H1 (cell line): Measurements from ENCODE around the gene AHRR. TPM values are rescaled to one million over a fixed set of nuclear protein-coding genes. Genes with fewer than 3 reads are reported as not detected.

Source experiments
- CTCF ChIA-PET: fragments of 300-600 bp; sonication (Branson Sonifier 250); formaldehyde crosslinking; loops from one replicate; lab custom pipeline; 2021; ENCODE audit not compliant: partially characterized antibody; lab: Charles Lee
- POLR2A ChIA-PET: fragments of 300-600 bp; sonication (Branson Sonifier 250); formaldehyde crosslinking; loops from one replicate; lab custom pipeline; 2021; ENCODE audit warnings: inconsistent platforms; ENCODE audit not compliant: partially characterized antibody; lab: Charles Lee
- DNase-seq, 2 experiments: peaks; one replicate each; pipeline versions ENCODE4 v3.0.0 to v3.0.0-alpha.2; 2010 to 2022; ENCODE audit warnings: low spot score in 2 of 2, low read depth in 1 of 2, mixed read lengths in 1 of 2
- FAIRE-seq: peaks from 2 replicates; lab custom pipeline; 2011; peaks lifted over from hg19 to GRCh38; lab: Jason Lieb, UNC
- H2AFZ ChIP-seq: 2 replicates; pipeline ENCODE4 v1.8.1; 2012; ENCODE audit warnings: low read length, inconsistent platforms
- H2AK5ac ChIP-seq: 2 replicates; pipeline ENCODE4 v1.6.1; 2013; ENCODE audit warnings: low read depth, low read length
- H2BK120ac ChIP-seq: replicated peaks from 2 replicates; pipeline ENCODE3; 2013; ENCODE audit warnings: low read depth, low read length, inconsistent platforms
- H2BK12ac ChIP-seq: 2 replicates; pipeline ENCODE4 v1.6.1; 2013; ENCODE audit warnings: low read depth, low read length
- H2BK15ac ChIP-seq: 2 replicates; pipeline ENCODE4 v1.6.1; 2013; ENCODE audit warnings: low read length
- H2BK20ac ChIP-seq: 2 replicates; pipeline ENCODE4 v1.6.1; 2013; ENCODE audit warnings: low read length
- H2BK5ac ChIP-seq: 2 replicates; pipeline ENCODE4 v1.6.1; 2013; ENCODE audit warnings: low read depth, low read length
- H3K14ac ChIP-seq: 2 replicates; pipeline ENCODE4 v1.6.1; 2013; ENCODE audit warnings: inconsistent platforms; ENCODE audit not compliant: insufficient read length
- H3K18ac ChIP-seq: 2 replicates; pipeline ENCODE4 v1.6.1; 2013; ENCODE audit warnings: low read length; ENCODE audit errors: extremely low read depth
- H3K23ac ChIP-seq: 2 replicates; pipeline ENCODE4 v1.6.1; 2013; ENCODE audit warnings: inconsistent platforms; ENCODE audit not compliant: insufficient read length
- H3K23me2 ChIP-seq: 2 replicates; pipeline ENCODE4 v1.6.1; 2013; ENCODE audit warnings: low read depth, low read length
- H3K27ac ChIP-seq: 2 replicates; pipeline ENCODE4 v1.6.1; 2011; ENCODE audit warnings: low read depth, low read length, inconsistent platforms
- H3K27me3 ChIP-seq, 4 experiments: replicated peaks in 1 of 4; 1 replicate in 1 of 4; 2 replicates in 3 of 4; pipeline versions ENCODE4 v1.6.1 to v1.8.1; 2011 to 2013; ENCODE audit warnings: low read length in 3 of 4, mild to moderate bottlenecking in 3 of 4, inconsistent platforms in 2 of 4, mixed read lengths in 2 of 4, moderate library complexity in 1 of 4; ENCODE audit not compliant: control insufficient read depth in 3 of 4, insufficient read depth in 3 of 4; ENCODE audit errors: extremely low read depth in 1 of 4
- H3K36me3 ChIP-seq, 4 experiments: 2 replicates each; pipeline versions ENCODE4 v1.6.1 to v1.8.1; 2011 to 2013; ENCODE audit warnings: mild to moderate bottlenecking in 4 of 4, low read length in 3 of 4, moderate library complexity in 2 of 4, control low read depth in 1 of 4, inconsistent platforms in 1 of 4; ENCODE audit not compliant: insufficient read depth in 4 of 4, control insufficient read depth in 2 of 4
- H3K4ac ChIP-seq: replicated peaks from 2 replicates; pipeline ENCODE3; 2013; ENCODE audit warnings: low read length, low read depth, mixed read lengths, inconsistent platforms; ENCODE audit not compliant: insufficient read length
- H3K4me1 ChIP-seq, 4 experiments: replicated peaks in 1 of 4; 1 replicate in 1 of 4; 2 replicates in 3 of 4; pipeline versions ENCODE4 v1.6.1 to v1.8.1; 2011 to 2013; ENCODE audit warnings: low read length in 3 of 4, inconsistent platforms in 2 of 4, mixed read lengths in 1 of 4; ENCODE audit not compliant: insufficient read depth in 4 of 4, control insufficient read depth in 3 of 4
- H3K4me2 ChIP-seq, 2 experiments: 2 replicates each; pipeline versions ENCODE4 v1.6.1 to v1.8.1; 2011 to 2013; ENCODE audit warnings: low read depth in 2 of 2, low read length in 2 of 2, control low read depth in 1 of 2, inconsistent platforms in 1 of 2, mild to moderate bottlenecking in 1 of 2; ENCODE audit not compliant: insufficient read depth in 1 of 2
- H3K4me3 ChIP-seq, 4 experiments: fragments of 200-600, 300-600 bp in 1 of 4; sonication (generic), shearing (Covaris generic), sonication (Bioruptor Twin) in 1 of 4; 2 replicates each; pipeline versions ENCODE4 v1.5.1 to v1.8.1; 2011 to 2016; ENCODE audit warnings: low read length in 4 of 4, low read depth in 3 of 4, control low read depth in 2 of 4, inconsistent platforms in 2 of 4, mild to moderate bottlenecking in 2 of 4, mixed read lengths in 1 of 4, moderate library complexity in 1 of 4; ENCODE audit not compliant: insufficient read depth in 2 of 4; ENCODE audit errors: extremely low read depth in 1 of 4
- H3K56ac ChIP-seq: replicated peaks from 2 replicates; pipeline ENCODE3; 2013; ENCODE audit warnings: low read depth, mild to moderate bottlenecking, mixed read lengths, low read length, inconsistent platforms; ENCODE audit not compliant: insufficient read length
- H3K79me1 ChIP-seq: 2 replicates; pipeline ENCODE4 v1.6.1; 2013; ENCODE audit warnings: low read depth, low read length, control low read depth
- H3K79me2 ChIP-seq, 2 experiments: 2 replicates each; pipeline versions ENCODE4 v1.6.1 to v1.8.1; 2012 to 2013; ENCODE audit warnings: low read length in 2 of 2, mild to moderate bottlenecking in 2 of 2, inconsistent platforms in 1 of 2; ENCODE audit not compliant: insufficient read depth in 2 of 2, control insufficient read depth in 1 of 2
- H3K9ac ChIP-seq, 4 experiments: replicated peaks in 1 of 4; 1 replicate in 1 of 4; 2 replicates in 3 of 4; pipeline versions ENCODE4 v1.6.1 to v1.8.1; 2011 to 2013; ENCODE audit warnings: low read depth in 3 of 4, low read length in 3 of 4, control low read depth in 2 of 4, mild to moderate bottlenecking in 2 of 4, moderate library complexity in 2 of 4, inconsistent platforms in 1 of 4; ENCODE audit errors: extremely low read depth in 1 of 4
- H3K9me3 ChIP-seq, 2 experiments: 2 replicates each; pipeline versions ENCODE4 v1.6.1 to v1.8.1; 2012 to 2013; ENCODE audit warnings: mild to moderate bottlenecking in 2 of 2, moderate library complexity in 2 of 2, control low read depth in 1 of 2, inconsistent platforms in 1 of 2, low read depth in 1 of 2, low read length in 1 of 2, mixed read lengths in 1 of 2; ENCODE audit not compliant: insufficient read depth in 2 of 2
- H4K20me1 ChIP-seq, 2 experiments: replicated peaks in 1 of 2; 2 replicates each; pipeline versions ENCODE3 to v1.8.1; 2011 to 2013; ENCODE audit warnings: inconsistent platforms in 2 of 2, low read length in 2 of 2, mild to moderate bottlenecking in 1 of 2; ENCODE audit not compliant: insufficient read depth in 2 of 2, control insufficient read depth in 1 of 2
- H4K5ac ChIP-seq: 2 replicates; pipeline ENCODE4 v1.6.1; 2013; ENCODE audit warnings: low read length, low read depth, mixed read lengths, inconsistent platforms; ENCODE audit not compliant: insufficient read length
- H4K8ac ChIP-seq: 2 replicates; pipeline ENCODE4 v1.8.0; 2013; ENCODE audit warnings: mild to moderate bottlenecking, moderate library complexity, low read length, inconsistent platforms; ENCODE audit not compliant: insufficient read depth; ENCODE audit errors: extremely low read depth
- H4K91ac ChIP-seq: replicated peaks from 2 replicates; pipeline ENCODE3; 2013; ENCODE audit warnings: low read length, mixed read lengths, inconsistent platforms; ENCODE audit not compliant: insufficient read length
- JUN ChIP-seq: IDR thresholded peaks from 2 replicates; pipeline ENCODE4 v1.6.1; 2011; ENCODE audit warnings: low read depth, mild to moderate bottlenecking, improper control_type of control experiment, low read length
- SP2 ChIP-seq: IDR thresholded peaks from 2 replicates; pipeline ENCODE4 v1.6.1; 2012; ENCODE audit warnings: mild to moderate bottlenecking, low read length, inconsistent platforms
- SRF ChIP-seq: IDR thresholded peaks from 2 replicates; pipeline ENCODE4 v1.6.1; 2011; ENCODE audit warnings: mild to moderate bottlenecking, low read depth, low read length, moderate library complexity
- YY1 ChIP-seq: IDR thresholded peaks from 2 replicates; pipeline ENCODE4 v1.6.1; 2011; ENCODE audit warnings: low read depth, mild to moderate bottlenecking, low read length
- WGBS, 2 experiments: shearing (Covaris generic) in 1 of 2; methylation state at CpG; one replicate each; pipeline versions ENCODE4 v1.1.6 to v1.1.7; 2013 to 2015; ENCODE audit warnings: low lambda C conversion rate in 2 of 2, mixed read lengths in 2 of 2, inconsistent platforms in 1 of 2, low coverage in 1 of 2, missing lambda C conversion rate in 1 of 2; ENCODE audit not compliant: insufficient replicate concordance in 2 of 2, insufficient coverage in 1 of 2, insufficient read length in 1 of 2; ENCODE audit errors: extremely low coverage in 1 of 2, missing lambda C conversion rate in 1 of 2; 5-methylcytosine and 5-hydroxymethylcytosine counted together
- polyA plus RNA-seq, 7 experiments: library from polyadenylated mRNA; depleted of rRNA in 3 of 7; stranded (reverse) in 5 of 7; unstranded in 2 of 7; fragments of >200 nt in 5 of 7; fragments of 200-250 nt in 2 of 7; gene quantifications; 1 replicate in 5 of 7; 2 replicates in 1 of 7; 4 replicates in 1 of 7; pipeline versions ENCODE4 v1.2.1 to v1.2.3, GENCODE V29; 2011 to 2013; ENCODE audit warnings: missing spikeins in 2 of 7, mixed read lengths in 2 of 7
- total RNA-seq: library from RNA; stranded (reverse); fragmentation: NEBNext Ultra II Directional; extraction: Animal tissue kit (Norgen Biotek cat#: 25700); gene quantifications from 2 replicates; pipeline ENCODE4 v1.2.1, GENCODE V29; 2021
- TF ChIP-seq, protein P1 (sequence below): IDR thresholded peaks from 2 replicates; pipeline ENCODE4 v1.6.1; 2012; ENCODE audit warnings: inconsistent platforms

The AHRR gene
- total and polyA plus RNA-seq, 2 of the 8 experiments (the other 6 are each of a cell fraction or from before 2014, with no cell fraction given) = 0.41 to 0.80 TPM

DNA sequence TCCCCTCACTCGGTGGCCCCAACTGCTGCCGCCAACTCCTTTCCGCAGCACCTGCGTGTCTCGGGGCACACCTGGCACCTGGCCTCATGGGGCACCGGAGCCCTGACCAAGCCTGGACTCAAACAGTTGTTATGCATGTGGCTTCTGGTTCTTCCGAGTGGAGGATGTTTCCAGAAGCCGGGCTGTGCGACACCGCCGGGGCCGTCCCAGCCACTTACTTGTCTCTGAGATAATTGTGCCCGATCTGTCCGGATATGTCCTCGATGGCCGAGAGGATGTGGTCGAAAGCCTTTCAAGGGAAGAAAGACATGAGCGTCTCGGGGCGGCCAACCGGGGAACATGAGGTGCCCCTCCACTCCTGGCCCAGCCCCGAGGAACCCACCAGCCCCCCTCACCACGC is 159.8 kb downstream of the AHRR start:
- H3K36me3 ChIP-seq = no peaks in the 10 kb centered on the region
- DNase-seq = no peak
- no peak overlapping the region for H3K14ac ChIP-seq
- no peak overlapping the region for H2BK12ac ChIP-seq
- H3K18ac ChIP-seq = no peak overlapping the region
- peaks cover 0 to 6% (median 5%) of the 10 kb centered on the region in 4 experiments; a peak in 6 of 7 replicates for H3K27me3 ChIP-seq
- no peak for FAIRE-seq
- H2AFZ ChIP-seq = no peak overlapping the region
- 92% methylated on average over 16 of the region's 23 CpGs; no CpG with 5 or more reads in 1 of the 2 experiments for WGBS, 2 experiments
- H3K4ac ChIP-seq = no peak overlapping the region
- peaks cover 4 to 6% of the 10 kb centered on the region in 2 experiments for H4K20me1 ChIP-seq
- POLR2A ChIA-PET = no interaction called here
- H3K23me2 ChIP-seq = no peaks in the 10 kb centered on the region
- no peak overlapping the region for H2BK5ac ChIP-seq
- no peaks in the 10 kb centered on the region for H3K79me2 ChIP-seq
- H4K8ac ChIP-seq = no peak overlapping the region
- no peak overlapping the region for H2BK120ac ChIP-seq
- H3K4me2 ChIP-seq = no peak overlapping the region
- no peak overlapping the region for H4K5ac ChIP-seq
- CTCF ChIA-PET = interaction anchor here (0.7 kb wide), 1 partner anchor 72 kb away, joined by 3 read pairs; no protein-coding TSS in a partner anchor
- no peak overlapping the region for H3K23ac ChIP-seq
- no peak overlapping the region for H2BK15ac ChIP-seq
- H3K4me3 ChIP-seq = no peak overlapping the region
- H3K27ac ChIP-seq = no peak overlapping the region
- H3K79me1 ChIP-seq = no peaks in the 10 kb centered on the region
- H2BK20ac ChIP-seq = no peak overlapping the region
- H3K9me3 ChIP-seq = no peaks in the 10 kb centered on the region
- no peak overlapping the region for H3K9ac ChIP-seq
- no peak overlapping the region for H3K56ac ChIP-seq
- H2AK5ac ChIP-seq = no peak overlapping the region
- no peak overlapping the region for H4K91ac ChIP-seq
- no peaks in the 10 kb centered on the region for H3K4me1 ChIP-seq
- no peak for TF ChIP-seq SRF
- TF ChIP-seq SP2 = no peak
- TF ChIP-seq YY1 = no peak
- TF ChIP-seq JUN = no peak
- TF ChIP-seq, protein P1, sequence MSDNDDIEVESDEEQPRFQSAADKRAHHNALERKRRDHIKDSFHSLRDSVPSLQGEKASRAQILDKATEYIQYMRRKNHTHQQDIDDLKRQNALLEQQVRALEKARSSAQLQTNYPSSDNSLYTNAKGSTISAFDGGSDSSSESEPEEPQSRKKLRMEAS = no peak
